G401.6 (cell line): ENCODE data around the gene CAMKK2.
"Not testable (repeated sequence)": the region's sequence is repeated elsewhere in the genome, so short reads cannot be mapped to it uniquely, and the experiment has no call there.

Experiments used
- FAIRE-seq: peaks from 2 replicates; lab custom pipeline; 2012; peaks lifted over from hg19 to GRCh38; lab: Jason Lieb, UNC

The CAMKK2 gene

GRCh38 chr12:121279071-121279375 lies 17.5 kb downstream of the CAMKK2 start:
- FAIRE-seq = no peak

GRCh38 chr12:121278169-121279070 lies 18.1 kb downstream of the CAMKK2 start:
- no peak for FAIRE-seq

- no peak for FAIRE-seq
These were observed 19.1 kb downstream of the CAMKK2 start for GRCh38 chr12:121277374-121277759.

- no peak for FAIRE-seq
These were observed 22.3 kb downstream of the CAMKK2 start for GRCh38 chr12:121274036-121274763.

GRCh38 chr12:121273364-121273896 lies 23.1 kb downstream of the CAMKK2 start:
- no peak for FAIRE-seq

- no peak for FAIRE-seq
These were observed 28.7 kb downstream of the CAMKK2 start for GRCh38 chr12:121267822-121268221.

- FAIRE-seq = no peak
These were observed 31.5 kb downstream of the CAMKK2 start for GRCh38 chr12:121264951-121265515.

- FAIRE-seq = no peak
These were observed 32.4 kb downstream of the CAMKK2 start for GRCh38 chr12:121264135-121264534.

GRCh38 chr12:121263206-121263935 lies 33.1 kb downstream of the CAMKK2 start:
- no peak for FAIRE-seq

GRCh38 chr12:121261398-121261797 lies 35.1 kb downstream of the CAMKK2 start:
- FAIRE-seq = no peak

GRCh38 chr12:121260091-121260490 lies 36.4 kb downstream of the CAMKK2 start:
- FAIRE-seq = no peak

- FAIRE-seq = no peak
These were observed 37.4 kb downstream of the CAMKK2 start for GRCh38 chr12:121259074-121259473.

GRCh38 chr12:121257704-121258449 lies 38.6 kb downstream of the CAMKK2 start:
- FAIRE-seq = not testable (repeated sequence)

- FAIRE-seq = no peak
These were observed 41.1 kb downstream of the CAMKK2 start for GRCh38 chr12:121255433-121255832.

- FAIRE-seq = no peak
These were observed 42.7 kb downstream of the CAMKK2 start for GRCh38 chr12:121253638-121254335.

- FAIRE-seq = no peak
These were observed 43.7 kb downstream of the CAMKK2 start for GRCh38 chr12:121252712-121253345.

- FAIRE-seq = no peak
These were observed 44.7 kb downstream of the CAMKK2 start for GRCh38 chr12:121251838-121252237.

GRCh38 chr12:121250359-121250758 lies 46.1 kb downstream of the CAMKK2 start:
- FAIRE-seq = no peak

- no peak for FAIRE-seq
These were observed 47.9 kb downstream of the CAMKK2 start for GRCh38 chr12:121248622-121249021.

- no peak for FAIRE-seq
These were observed 49.5 kb downstream of the CAMKK2 start for GRCh38 chr12:121246893-121247557.
